Cardiac muscle cell (in vitro differentiated cells and primary cell): ENCODE data around the gene PZP. TPM values are rescaled to one million over a fixed set of nuclear protein-coding genes. Genes with fewer than 3 reads are reported as not detected.
"Not testable (repeated sequence)": the region's sequence is repeated elsewhere in the genome, so short reads cannot be mapped to it uniquely, and the experiment has no call there.

Source experiments
- DNase-seq, 2 donors: peaks; one replicate each; pipeline versions ENCODE4 v3.0.0 to v3.0.0-alpha.2; 2010 to 2017; ENCODE audit warnings: low read depth in 1 of 2, low spot score in 1 of 2
- H3K27ac ChIP-seq: fragments of 200-600 bp; sonication (generic); 2 replicates; pipeline ENCODE4 v1.5.1; 2016
- H3K27me3 ChIP-seq: fragments of 200-600 bp; sonication (generic); 2 replicates; pipeline ENCODE4 v1.6.0; 2016; ENCODE audit warnings: control low read depth
- H3K36me3 ChIP-seq: fragments of 200-600 bp; sonication (generic); 2 replicates; pipeline ENCODE4 v1.5.1; 2016; ENCODE audit warnings: control low read depth
- H3K4me1 ChIP-seq: fragments of 200-600 bp; sonication (generic); 2 replicates; pipeline ENCODE4 v1.8.1; 2017; ENCODE audit warnings: low read depth, mild to moderate bottlenecking, mixed run types
- H3K4me3 ChIP-seq: fragments of 200-600 bp; sonication (generic); 2 replicates; pipeline ENCODE4 v1.5.1; 2016; ENCODE audit warnings: mild to moderate bottlenecking
- H3K9me3 ChIP-seq: fragments of 200-600 bp; sonication (generic); 2 replicates; pipeline ENCODE4 v1.5.1; 2017; ENCODE audit warnings: low read depth, mild to moderate bottlenecking, control low read depth
- CTCF ChIP-seq: IDR thresholded peaks from 2 replicates; pipeline ENCODE4 v1.5.1; 2012; ENCODE audit warnings: low read depth, mild to moderate bottlenecking, low read length
- polyA plus RNA-seq: library from polyadenylated mRNA; unstranded; fragments of >200 nt; fragmentation: Nextera tagmentation; extraction: Ambion mirVana; gene quantifications from 2 replicates; pipeline ENCODE4 v1.2.1, GENCODE V29; 2016
- total RNA-seq: library from RNA; depleted of rRNA; stranded (reverse); fragments of >200 nt; gene quantifications from 2 replicates; pipeline ENCODE4 v1.2.3, GENCODE V29; 2016

PZP gene
- total and polyA plus RNA-seq, 2 experiments from 2014 or later: 0.33 TPM; not detected in 1

GRCh38 chr12:9237286-9237685, 29.1 kb upstream of the PZP start:
- H3K9me3 ChIP-seq: no peaks in the 10 kb centered on the region
- TF ChIP-seq CTCF: no peak
- H3K27me3 ChIP-seq: no peaks in the 10 kb centered on the region
- no peak overlapping the region for H3K27ac ChIP-seq
- DNase-seq: no peak
- H3K4me1 ChIP-seq: no peaks in the 10 kb centered on the region
- H3K36me3 ChIP-seq: no peaks in the 10 kb centered on the region
- H3K4me3 ChIP-seq: no peak overlapping the region

GRCh38 chr12:9235519-9235918, 27.3 kb upstream of the PZP start:
- Histone ChIP-seq H3K27ac (no peak overlapping the region), H3K9me3 (no peaks in the 10 kb centered on the region), H3K27me3 (no peaks in the 10 kb centered on the region), H3K4me1 (no peaks in the 10 kb centered on the region), H3K4me3 (no peak overlapping the region), H3K36me3 (no peaks in the 10 kb centered on the region)
- no peak for TF ChIP-seq CTCF
- DNase-seq: no peak

- Histone ChIP-seq H3K36me3 (no peaks in the 10 kb centered on the region), H3K9me3 (no peaks in the 10 kb centered on the region), H3K27ac (no peak overlapping the region), H3K4me3 (no peak overlapping the region), H3K4me1 (no peaks in the 10 kb centered on the region), H3K27me3 (no peaks in the 10 kb centered on the region)
- no peak for TF ChIP-seq CTCF
- no peak for DNase-seq
Observed at GRCh38 chr12:9227950-9228349, 19.8 kb upstream of the PZP start.

GRCh38 chr12:9223830-9224229, 15.6 kb upstream of the PZP start:
- Histone ChIP-seq H3K27me3 (no peaks in the 10 kb centered on the region), H3K4me1 (no peaks in the 10 kb centered on the region), H3K9me3 (no peaks in the 10 kb centered on the region), H3K36me3 (no peaks in the 10 kb centered on the region), H3K27ac (no peak overlapping the region), H3K4me3 (no peak overlapping the region)
- no peak for DNase-seq
- TF ChIP-seq CTCF: no peak

- no peak for DNase-seq
- Histone ChIP-seq H3K4me1 (no peaks in the 10 kb centered on the region), H3K4me3 (no peak overlapping the region), H3K9me3 (no peaks in the 10 kb centered on the region), H3K27me3 (no peaks in the 10 kb centered on the region), H3K27ac (no peak overlapping the region), H3K36me3 (no peaks in the 10 kb centered on the region)
- no peak for TF ChIP-seq CTCF
Observed at GRCh38 chr12:9221483-9221882, 13.3 kb upstream of the PZP start.

- H3K27ac ChIP-seq, H3K9me3 ChIP-seq, H3K27me3 ChIP-seq, H3K4me3 ChIP-seq, H3K36me3 ChIP-seq, DNase-seq, H3K4me1 ChIP-seq: not testable (repeated sequence)
Observed at GRCh38 chr12:9221011-9221410, 12.8 kb upstream of the PZP start.
